ENCODE results near the gene NF2.

NF2 gene

GRCh38 chr22:29690476-29690875 lies 87.0 kb downstream of the NF2 start:
- no peak for DNase-seq
- Mint-ChIP-seq H3K27ac (no peak overlapping the region), H3K36me3 (ENCODE audit: low read depth) (no peaks in the 10 kb centered on the region), H3K4me1 (no peaks in the 10 kb centered on the region), H3K4me3 (no peak overlapping the region), H3K9me3 (no peaks in the 10 kb centered on the region), H3K27me3 (no peaks in the 10 kb centered on the region)
- ATAC-seq, result no peak

GRCh38 chr22:29691636-29692326 lies 88.3 kb downstream of the NF2 start:
- DNase-seq (no peak), ATAC-seq (no peak)
- no peaks in the 10 kb centered on the region for H3K27me3 Mint-ChIP-seq
- no peaks in the 10 kb centered on the region for H3K4me1 Mint-ChIP-seq
- no peak overlapping the region for H3K4me3 Mint-ChIP-seq
- no peak overlapping the region for H3K27ac Mint-ChIP-seq
- no peaks in the 10 kb centered on the region for H3K36me3 Mint-ChIP-seq (ENCODE audit: low read depth)
- H3K9me3 Mint-ChIP-seq, result no peaks in the 10 kb centered on the region

- Mint-ChIP-seq H3K4me1 (no peaks in the 10 kb centered on the region), H3K9me3 (no peaks in the 10 kb centered on the region), H3K27ac (no peak overlapping the region)
Measured at GRCh38 chr22:29692327-29692640, 88.9 kb downstream of the NF2 start.

DNA sequence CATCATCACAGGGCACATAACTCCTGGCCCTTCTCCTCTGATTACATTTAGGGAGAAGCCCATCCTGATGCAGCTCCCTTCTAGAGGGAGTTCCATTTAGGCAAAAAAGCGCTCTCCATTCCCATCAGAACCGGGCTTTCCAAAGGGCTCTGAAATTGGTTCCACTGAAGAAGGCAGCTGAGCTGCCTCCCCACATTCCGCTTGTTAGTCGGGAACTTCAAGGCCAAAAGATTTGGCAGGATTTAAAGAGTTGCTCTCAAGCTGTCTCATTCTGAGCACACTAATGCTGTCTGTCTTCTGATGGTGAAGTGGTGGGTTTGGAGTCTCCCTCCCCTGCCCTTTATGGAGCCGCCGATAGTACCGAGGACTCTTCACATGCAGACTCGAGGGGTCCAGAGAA lies 89.7 kb downstream of the NF2 start:
- Mint-ChIP-seq H3K27ac (no peak overlapping the region), H3K9me3 (no peaks in the 10 kb centered on the region), H3K36me3 (ENCODE audit: low read depth) (no peaks in the 10 kb centered on the region), H3K4me3 (no peak overlapping the region), H3K4me1 (no peaks in the 10 kb centered on the region), H3K27me3 (no peaks in the 10 kb centered on the region)
- ATAC-seq (no peak), DNase-seq (no peak)

More at GRCh38 chr22:29692327-29692640, 88.9 kb downstream of the NF2 start:
- ATAC-seq (peak; percentile 29), DNase-seq (no peak)
- no peaks in the 10 kb centered on the region for H3K27me3 Mint-ChIP-seq
- H3K4me3 Mint-ChIP-seq, result no peak overlapping the region
- H3K36me3 Mint-ChIP-seq (ENCODE audit: low read depth), result no peaks in the 10 kb centered on the region

GRCh38 chr22:29693671-29694070 lies 90.2 kb downstream of the NF2 start:
- Mint-ChIP-seq H3K27ac (no peak overlapping the region), H3K9me3 (no peaks in the 10 kb centered on the region), H3K27me3 (no peaks in the 10 kb centered on the region), H3K36me3 (ENCODE audit: low read depth) (no peaks in the 10 kb centered on the region), H3K4me1 (no peaks in the 10 kb centered on the region), H3K4me3 (no peak overlapping the region)
- ATAC-seq (no peak), DNase-seq (no peak)

GRCh38 chr22:29695129-29695926 lies 91.9 kb downstream of the NF2 start:
- H3K36me3 Mint-ChIP-seq (ENCODE audit: low read depth), result no peaks in the 10 kb centered on the region
- no peaks in the 10 kb centered on the region for H3K9me3 Mint-ChIP-seq
- no peak overlapping the region for H3K27ac Mint-ChIP-seq
- peaks cover under 1% of the 10 kb centered on the region for H3K4me1 Mint-ChIP-seq
- DNase-seq (no peak), ATAC-seq (no peak)
- no peaks in the 10 kb centered on the region for H3K27me3 Mint-ChIP-seq
- H3K4me3 Mint-ChIP-seq, result no peak overlapping the region

- Mint-ChIP-seq H3K27me3 (no peaks in the 10 kb centered on the region), H3K36me3 (ENCODE audit: low read depth) (no peaks in the 10 kb centered on the region), H3K27ac (no peak overlapping the region), H3K9me3 (no peaks in the 10 kb centered on the region), H3K4me1 (peaks cover 10% of the 10 kb centered on the region), H3K4me3 (no peak overlapping the region)
- ATAC-seq, result no peak
- DNase-seq, result no peak
Measured at GRCh38 chr22:29697853-29698598, 94.6 kb downstream of the NF2 start.

DNA sequence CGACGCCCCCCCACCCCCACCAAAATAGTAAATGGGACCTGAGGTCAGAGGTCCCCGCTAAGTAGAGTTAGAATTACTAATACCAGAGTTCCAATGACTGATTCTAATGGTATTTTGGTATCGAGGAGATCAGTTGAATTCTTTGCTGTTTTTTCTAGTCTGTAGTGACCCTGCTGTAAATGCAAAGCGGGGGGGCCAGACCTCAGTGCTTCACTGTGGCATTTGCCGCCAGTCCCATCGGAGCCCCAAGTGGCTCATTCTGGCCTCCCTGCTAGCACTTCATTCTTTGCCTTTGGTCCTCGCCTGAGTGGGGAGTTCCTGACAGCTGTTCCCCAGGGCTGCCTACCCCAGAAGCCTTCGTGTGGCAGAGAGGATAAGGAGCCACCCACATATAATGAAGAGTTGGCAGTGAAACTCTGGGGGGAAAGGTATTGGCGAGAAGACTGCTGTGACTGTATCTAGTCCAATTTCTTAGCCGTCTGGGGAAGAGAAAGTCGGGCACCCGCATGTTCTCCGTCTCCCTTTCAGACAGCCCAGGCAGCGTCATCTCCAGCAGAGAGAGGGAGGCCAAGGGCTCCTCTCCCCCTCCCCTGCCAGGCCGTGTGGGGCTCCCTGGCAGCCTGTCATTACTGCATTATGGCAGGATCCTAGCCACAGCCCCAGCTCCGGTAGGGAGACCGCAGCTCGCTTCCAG lies 96.9 kb downstream of the NF2 start:
- Mint-ChIP-seq H3K4me3 (no peak overlapping the region), H3K27ac (no peak overlapping the region), H3K9me3 (no peaks in the 10 kb centered on the region), H3K36me3 (ENCODE audit: low read depth) (no peaks in the 10 kb centered on the region), H3K27me3 (peaks cover 6% of the 10 kb centered on the region), H3K4me1 (peaks cover 11% of the 10 kb centered on the region)
- ATAC-seq, result no peak
- no peak for DNase-seq

GRCh38 chr22:29700900-29701154 lies 97.4 kb downstream of the NF2 start:
- no peak overlapping the region for H3K27ac Mint-ChIP-seq
- peaks cover 11% of the 10 kb centered on the region for H3K4me1 Mint-ChIP-seq
- peaks cover 6% of the 10 kb centered on the region for H3K27me3 Mint-ChIP-seq
- H3K9me3 Mint-ChIP-seq, result no peaks in the 10 kb centered on the region
- H3K36me3 Mint-ChIP-seq (ENCODE audit: low read depth), result no peaks in the 10 kb centered on the region
- no peak for ATAC-seq
- DNase-seq, result no peak
- no peak overlapping the region for H3K4me3 Mint-ChIP-seq

GRCh38 chr22:29701155-29701999 lies 97.9 kb downstream of the NF2 start:
- no peak overlapping the region for H3K4me3 Mint-ChIP-seq

DNA sequence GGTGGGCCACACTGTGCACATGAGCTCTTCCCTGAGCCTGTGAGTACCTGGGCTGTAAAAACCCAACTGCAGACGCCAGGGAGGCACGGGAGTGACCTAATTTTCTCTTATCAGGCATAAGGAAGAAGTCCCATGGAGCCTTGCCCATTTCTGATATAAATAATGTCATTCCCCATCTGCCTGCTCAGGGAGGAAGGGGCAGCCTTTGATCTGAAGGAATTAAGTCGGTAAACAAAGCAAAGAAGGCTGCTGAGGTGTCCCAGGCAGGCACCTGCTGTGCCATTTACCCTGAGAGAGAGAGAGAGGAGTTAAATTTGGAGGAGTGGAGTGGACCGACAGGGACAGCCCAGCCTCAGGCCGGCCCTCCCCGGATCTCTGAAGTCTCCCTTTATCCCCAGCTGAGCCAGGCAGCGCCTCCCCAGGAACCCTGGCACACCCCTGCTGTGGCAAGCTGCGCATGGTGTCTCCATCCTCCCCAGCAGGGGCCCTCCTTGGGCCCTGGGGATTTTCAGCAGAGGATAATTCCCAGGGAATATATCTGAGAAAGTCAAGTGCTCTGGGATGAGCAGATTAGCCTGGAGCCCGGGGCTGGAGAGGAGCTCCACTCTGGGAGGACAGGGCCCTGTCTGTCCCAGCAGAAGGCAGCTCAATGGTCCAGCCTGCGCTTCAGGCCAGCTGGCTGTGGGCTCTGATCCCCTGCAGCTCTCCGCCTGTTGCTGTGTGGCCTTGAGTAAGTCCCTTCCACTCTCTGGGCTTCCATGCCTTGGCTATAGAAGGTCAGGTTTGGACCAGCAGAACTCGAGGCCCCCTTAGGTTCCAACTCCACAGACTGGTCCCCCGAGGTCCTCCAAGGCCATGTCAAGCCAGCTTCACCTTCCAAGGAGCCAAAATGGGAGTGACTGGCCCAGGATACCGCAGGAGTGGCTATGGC lies 98.8 kb downstream of the NF2 start:
- Mint-ChIP-seq H3K4me1 (peaks cover 11% of the 10 kb centered on the region), H3K9me3 (no peaks in the 10 kb centered on the region), H3K27me3 (peaks cover 6% of the 10 kb centered on the region), H3K27ac (no peak overlapping the region), H3K36me3 (ENCODE audit: low read depth) (no peaks in the 10 kb centered on the region), H3K4me3 (no peak overlapping the region)
- no peak for ATAC-seq
- no peak for DNase-seq

More at GRCh38 chr22:29701155-29701999, 97.9 kb downstream of the NF2 start:
- ATAC-seq (peak; percentile 38), DNase-seq (no peak)
- Mint-ChIP-seq H3K36me3 (ENCODE audit: low read depth) (no peaks in the 10 kb centered on the region), H3K27me3 (peaks cover 6% of the 10 kb centered on the region), H3K9me3 (no peaks in the 10 kb centered on the region), H3K27ac (no peak overlapping the region), H3K4me1 (peaks cover 11% of the 10 kb centered on the region)

DNA sequence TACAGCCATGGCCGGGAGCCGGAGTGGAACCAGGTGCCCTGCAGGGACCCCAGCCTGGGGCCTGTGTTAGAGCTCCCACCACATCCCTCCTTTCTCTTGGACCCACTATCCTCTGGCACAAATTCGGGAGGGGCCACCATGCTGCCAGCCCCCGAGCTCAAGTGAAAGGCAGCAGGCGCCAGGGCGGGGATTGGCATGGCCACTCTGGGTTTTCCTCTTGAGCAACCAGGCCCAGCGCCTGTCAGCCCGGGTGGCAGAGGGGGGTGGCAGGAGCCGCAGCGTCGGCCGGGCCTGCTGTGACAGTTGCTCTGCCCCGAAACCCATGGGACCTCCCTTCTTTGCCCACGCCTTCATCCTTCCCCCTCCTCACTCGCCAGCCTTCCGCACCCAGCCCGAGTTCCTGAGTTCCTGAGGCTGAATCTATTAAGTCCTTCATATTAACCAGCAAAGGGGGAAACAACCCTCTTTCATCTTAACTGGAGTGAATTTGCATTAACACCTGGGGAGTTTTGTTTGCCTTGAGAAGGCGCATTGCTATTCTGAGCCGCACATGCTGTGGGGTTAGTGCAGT lies 99.6 kb downstream of the NF2 start:
- ATAC-seq, result no peak
- no peak overlapping the region for H3K4me3 Mint-ChIP-seq
- H3K36me3 Mint-ChIP-seq (ENCODE audit: low read depth), result no peaks in the 10 kb centered on the region
- H3K27me3 Mint-ChIP-seq, result peaks cover 6% of the 10 kb centered on the region
- no peak for DNase-seq
- H3K9me3 Mint-ChIP-seq, result no peaks in the 10 kb centered on the region
- no peak overlapping the region for H3K27ac Mint-ChIP-seq
- peaks cover 11% of the 10 kb centered on the region for H3K4me1 Mint-ChIP-seq

- Mint-ChIP-seq H3K27ac (no peak overlapping the region), H3K4me3 (no peak overlapping the region), H3K9me3 (no peaks in the 10 kb centered on the region), H3K36me3 (ENCODE audit: low read depth) (no peaks in the 10 kb centered on the region), H3K27me3 (peaks cover 6% of the 10 kb centered on the region), H3K4me1 (peaks cover 11% of the 10 kb centered on the region)
- no peak for DNase-seq
- ATAC-seq, result no peak
Measured at GRCh38 chr22:29703569-29704195, 100.2 kb downstream of the NF2 start.
